Esophagus squamous epithelium (tissue), 4 donors: Measurements from ENCODE around the gene LIMK1.

Experiments used
- CTCF ChIP-seq, 6 experiments: fragments of 450-650 bp in 4 of 6; fragments of 200-600 bp in 2 of 6; sonication (generic) in 2 of 6; IDR thresholded peaks; one replicate each; pipeline ENCODE4 v1.5.1; 2016 to 2019; ENCODE audit warnings: antibody characterized with exemption in 6 of 6, mild to moderate bottlenecking in 4 of 6, moderate library complexity in 4 of 6
- POLR2A ChIP-seq, 4 donors: fragments of 450-650 bp; IDR thresholded peaks; one replicate each; pipeline ENCODE4 v1.6.1; 2017; ENCODE audit warnings: antibody characterized with exemption in 4 of 4, mild to moderate bottlenecking in 4 of 4, moderate library complexity in 3 of 4

- TF ChIP-seq CTCF (IDR thresholded peaks at IDR 0.05) (no peak), POLR2A (IDR thresholded peaks at IDR 0.05) (no peak)
Observed at GRCh38 chr7:74153736-74154135, 70.1 kb downstream of the LIMK1 start.
